Activated B cell treated with CpG ODN at 0.5 μM for 24 hours (primary cell): ENCODE results near the gene PFDN1. TPM values are rescaled to one million over a fixed set of nuclear protein-coding genes. Genes with fewer than 3 reads are reported as not detected.
A peak's percentile ranks its signal among the peaks of the same experiment; 100 is the strongest.
"Not testable (repeated sequence)": the region's sequence is repeated elsewhere in the genome, so short reads cannot be mapped to it uniquely, and the experiment has no call there.

ENCODE experiments used
- ATAC-seq: fragments of 200-7000 bp; cut with Tn5 transposase; one replicate; pipeline ENCODE4 v1.10.0; 2021; ENCODE audit warnings: low read depth, mild to moderate bottlenecking, moderate library complexity
- CTCF ChIA-PET: fragments of 350-600 bp; sonication (Branson Sonifier 250); formaldehyde crosslinking; loops from one replicate; lab custom pipeline; 2021; ENCODE audit warnings: antibody characterized with exemption; lab: Charles Lee
- POLR2A ChIA-PET: fragments of 350-600 bp; sonication (Branson Sonifier 250); formaldehyde crosslinking; loops from one replicate; lab custom pipeline; 2021; ENCODE audit warnings: antibody characterized with exemption; lab: Charles Lee
- DNase-seq: peaks from one replicate; pipeline ENCODE4 v3.0.0; 2022
- H3K27ac Mint-ChIP-seq: one replicate; pipeline ENCODE4 v1.8.0; 2020; ENCODE audit warnings: mixed read lengths
- H3K27me3 Mint-ChIP-seq: one replicate; pipeline ENCODE4 v1.8.0; 2021; ENCODE audit warnings: mixed read lengths
- H3K36me3 Mint-ChIP-seq: one replicate; pipeline ENCODE4 v1.8.0; 2021; ENCODE audit warnings: low read depth, mixed read lengths
- H3K4me1 Mint-ChIP-seq: one replicate; pipeline ENCODE4 v1.8.0; 2021; ENCODE audit warnings: mixed read lengths
- H3K4me3 Mint-ChIP-seq: one replicate; pipeline ENCODE4 v1.8.0; 2020; ENCODE audit warnings: mild to moderate bottlenecking, mixed read lengths
- H3K9me3 Mint-ChIP-seq: one replicate; pipeline ENCODE4 v1.8.0; 2020; ENCODE audit warnings: mixed read lengths
- CTCF ChIP-seq: fragments of 200-600 bp; IDR thresholded peaks from one replicate; pipeline ENCODE4 v1.8.0; 2022; ENCODE audit warnings: antibody characterized with exemption, mild to moderate bottlenecking
- intact Hi-C: fragments of 100-400 bp; cut with micrococcal nuclease; formaldehyde crosslinking; loops from one replicate; pipeline ENCODE4 v1.15.1; 2024
- total RNA-seq: library from RNA; stranded (reverse); gene quantifications from 2 replicates; pipeline ENCODE4 v1.2.3, GENCODE V29; 2022

The PFDN1 gene
- total RNA-seq, 1 donor from 2014 or later = 38.2 TPM

DNA sequence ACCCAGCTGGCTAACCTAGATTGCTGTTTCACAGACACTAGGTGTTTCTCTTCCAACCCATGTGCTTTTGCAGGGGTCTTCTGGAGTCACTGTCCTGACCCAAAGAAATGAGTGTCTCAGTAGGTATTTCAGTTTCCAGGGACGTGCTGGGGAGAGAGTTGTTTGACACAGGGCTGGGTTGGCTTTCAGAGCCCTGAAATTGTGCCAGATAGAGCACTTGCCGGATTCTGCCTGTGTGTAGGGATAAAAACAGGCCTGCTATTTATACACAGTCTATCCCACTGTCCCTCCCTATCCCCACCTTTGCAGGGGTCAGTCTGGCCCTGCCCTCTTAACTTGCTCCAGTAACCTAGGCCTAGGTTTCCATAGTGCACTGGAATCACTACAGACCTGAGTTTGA lies 44.5 kb upstream of the PFDN1 start:
- ATAC-seq = no peak
- Mint-ChIP-seq H3K4me1 (peaks cover 46% of the 10 kb centered on the region), H3K4me3 (no peak overlapping the region), H3K27me3 (peaks cover 5% of the 10 kb centered on the region), H3K36me3 (no peaks in the 10 kb centered on the region), H3K9me3 (no peaks in the 10 kb centered on the region), H3K27ac (no peak overlapping the region)
- no peak for DNase-seq
- POLR2A ChIA-PET = interaction anchor here (0.6 to 2.0 kb wide), 2 partner anchors 45 to 372 kb away, joined by 3 to 6 read pairs; partner anchors contain the start of gene PFDN1
- intact Hi-C loops = no loop called here
- no peak for TF ChIP-seq CTCF
- CTCF ChIA-PET = interaction anchor here (0.9 to 14.6 kb wide), 10 partner anchors 10 to 378 kb away, joined by 3 to 347 read pairs (median 4); partner anchors contain the start of gene PFDN1

DNA sequence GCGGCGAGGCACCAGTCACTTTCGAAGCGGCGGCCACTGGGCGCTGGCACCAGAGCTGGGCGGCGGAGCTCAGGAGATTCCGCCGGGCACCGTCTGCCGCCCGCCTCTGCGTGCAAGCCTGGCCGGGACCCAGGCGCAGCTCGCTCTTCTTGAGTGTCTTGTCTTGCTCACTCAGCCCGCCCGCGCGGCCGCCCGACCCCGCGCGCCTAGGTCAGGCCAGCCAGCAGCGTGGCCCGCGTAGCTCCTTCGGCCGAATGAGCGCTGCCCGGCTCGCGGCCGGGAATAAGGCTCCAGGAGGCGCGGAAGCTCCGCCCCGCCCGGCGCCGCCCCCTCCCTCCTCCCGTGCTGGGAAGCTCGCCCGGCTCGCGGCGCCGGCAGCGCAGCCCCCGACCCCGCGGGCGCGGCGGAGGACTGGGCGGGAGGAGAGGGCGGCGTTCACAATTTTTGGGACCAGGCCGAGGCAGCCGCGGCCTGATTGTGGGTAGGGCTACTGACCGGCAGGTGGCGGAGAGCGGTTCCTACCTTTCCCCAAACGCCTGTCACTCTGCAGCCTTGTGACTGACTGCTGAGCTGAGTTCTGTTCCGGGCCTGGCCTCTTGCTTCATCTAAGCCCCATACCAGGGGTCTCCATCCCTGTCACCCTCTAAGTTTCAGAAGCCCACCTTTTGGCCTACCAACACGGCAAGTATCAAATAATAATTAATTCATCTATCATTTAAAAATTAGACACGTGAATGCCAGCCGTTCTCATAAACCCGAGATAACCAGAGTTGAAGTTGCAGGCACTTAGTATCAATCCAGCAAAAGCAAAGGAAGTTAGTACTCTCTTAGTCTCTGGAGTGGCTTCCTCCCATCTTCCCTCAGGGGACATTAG lies 43.7 kb upstream of the PFDN1 start, which contains the start of gene HBEGF:
HBEGF (minus strand) TSS at position 256 of the 874 bp plus-strand sequence. CDS start 275 bp downstream, outside the sequence.
- Mint-ChIP-seq H3K9me3 (no peaks in the 10 kb centered on the region), H3K4me1 (peaks cover 51% of the 10 kb centered on the region), H3K27ac (no peak within 1 kb of the TSS), H3K36me3 (no peaks in the 10 kb centered on the region), H3K4me3 (peak within 1 kb of the TSS; percentile 78), H3K27me3 (peaks cover 2% of the 10 kb centered on the region)
- ChIA-PET POLR2A (interaction anchor here (0.6 to 2.0 kb wide), 7 partner anchors 44 to 499 kb away, joined by 3 to 6 read pairs (median 5); partner anchors contain the start of genes ANKHD1, IK, NDUFA2 and PFDN1), CTCF (interaction anchor here (0.7 to 14.6 kb wide), 13 partner anchors 9 to 378 kb away, joined by 3 to 347 read pairs (median 4); partner anchors contain the start of gene PFDN1)
- intact Hi-C loops = loop anchor here (1.0 kb wide), 2 partner anchors 43 to 102 kb away; partner anchors contain the start of gene PFDN1
- DNase-seq (peak; percentile 58), ATAC-seq (peak; percentile 80)
- no peak for TF ChIP-seq CTCF

DNA sequence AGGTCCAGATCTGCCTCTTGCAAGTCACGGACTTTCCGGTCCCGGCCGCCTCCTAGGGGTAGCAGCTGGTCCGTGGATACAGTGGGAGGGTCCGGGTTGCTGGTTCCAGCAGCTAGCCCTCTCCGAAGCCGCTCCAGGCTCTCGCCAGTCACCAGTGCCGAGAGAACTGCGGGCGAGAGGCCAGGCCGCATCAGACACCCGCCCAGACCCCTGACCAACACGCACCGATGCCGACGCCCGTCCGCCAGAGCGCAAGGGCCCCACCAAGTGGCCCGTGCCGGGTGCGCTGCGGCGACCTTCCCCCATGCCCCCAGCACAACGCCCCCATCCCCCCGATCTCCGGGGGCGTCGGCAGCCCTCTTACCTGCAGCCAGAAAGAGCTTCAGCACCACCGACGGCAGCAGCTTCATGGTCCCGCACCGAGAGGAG lies 43.0 kb upstream of the PFDN1 start:
- no peak for DNase-seq
- Mint-ChIP-seq H3K9me3 (no peaks in the 10 kb centered on the region), H3K4me3 (peak overlapping the region; percentile 65), H3K27me3 (no peaks in the 10 kb centered on the region), H3K27ac (no peak overlapping the region), H3K4me1 (peaks cover 52% of the 10 kb centered on the region), H3K36me3 (no peaks in the 10 kb centered on the region)
- no peak for ATAC-seq
- ChIA-PET POLR2A (interaction anchor here (0.6 to 2.0 kb wide), 6 partner anchors 43 to 499 kb away, joined by 3 to 6 read pairs (median 6); partner anchors contain the start of genes ANKHD1, IK, NDUFA2 and PFDN1), CTCF (interaction anchor here (0.7 to 14.6 kb wide), 11 partner anchors 8 to 379 kb away, joined by 3 to 347 read pairs (median 4); partner anchors contain the start of gene PFDN1)
- intact Hi-C loops = loop anchor here (1.0 kb wide), 2 partner anchors 43 to 102 kb away; partner anchors contain the start of gene PFDN1
- TF ChIP-seq CTCF = no peak

GRCh38 chr5:140344683-140345423 lies 42.0 kb upstream of the PFDN1 start:
- no peaks in the 10 kb centered on the region for H3K9me3 Mint-ChIP-seq
- H3K36me3 Mint-ChIP-seq = no peaks in the 10 kb centered on the region
- intact Hi-C loops = no loop called here
- ATAC-seq (no peak), DNase-seq (no peak)
- ChIA-PET CTCF (interaction anchor here (0.8 to 14.6 kb wide), 6 partner anchors 9 to 103 kb away, joined by 3 to 347 read pairs (median 3); no protein-coding TSS in a partner anchor), POLR2A (interaction anchor here (0.6 kb wide), 1 partner anchor 340 kb away, joined by 4 read pairs; no protein-coding TSS in a partner anchor)
- no peaks in the 10 kb centered on the region for H3K27me3 Mint-ChIP-seq
- peaks cover 58% of the 10 kb centered on the region for H3K4me1 Mint-ChIP-seq
- H3K4me3 Mint-ChIP-seq = peak overlapping the region; percentile 41
- H3K27ac Mint-ChIP-seq = no peak overlapping the region
- no peak for TF ChIP-seq CTCF

DNA sequence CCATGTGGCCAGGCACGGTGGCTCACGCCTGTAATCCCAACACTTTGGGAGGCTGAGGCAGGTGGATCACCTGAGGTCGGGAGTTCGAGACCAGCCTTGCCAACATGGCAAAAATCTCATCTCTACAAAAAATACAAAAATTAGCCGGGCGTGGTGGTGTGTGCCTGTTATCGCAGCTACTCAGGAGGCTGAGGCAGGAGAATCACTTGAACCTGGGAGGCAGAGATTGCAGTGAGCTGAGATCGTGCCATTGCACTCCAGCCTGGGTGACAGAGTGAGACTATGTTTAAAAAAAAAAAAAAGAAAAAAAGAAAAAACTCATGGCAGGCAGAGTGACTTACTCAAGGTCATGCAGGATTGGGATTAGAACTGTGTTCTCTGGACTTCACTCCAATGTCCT lies 40.9 kb upstream of the PFDN1 start:
- H3K9me3 Mint-ChIP-seq, intact Hi-C loops, H3K36me3 Mint-ChIP-seq, ATAC-seq, H3K27ac Mint-ChIP-seq, H3K27me3 Mint-ChIP-seq, DNase-seq: not testable (repeated sequence)
- ChIA-PET CTCF (interaction anchor here (1.1 to 14.6 kb wide), 3 partner anchors 8 to 102 kb away, joined by 3 to 347 read pairs (median 9); no protein-coding TSS in a partner anchor), POLR2A (interaction anchor here (0.6 kb wide), 1 partner anchor 9 kb away, joined by 5 read pairs; no protein-coding TSS in a partner anchor)
- peaks cover 58% of the 10 kb centered on the region for H3K4me1 Mint-ChIP-seq
- H3K4me3 Mint-ChIP-seq = peak overlapping the region; percentile 41
